Keratinocyte (primary cell): ENCODE data around the gene MEG3. TPM values are rescaled to one million over a fixed set of nuclear protein-coding genes. Genes with fewer than 3 reads are reported as not detected.

Experiments used
- DNase-seq: peaks from one replicate; pipeline ENCODE4 v3.0.0-alpha.2; 2011; ENCODE audit warnings: low read depth, missing footprints, low spot score
- FAIRE-seq: peaks from 2 replicates; lab custom pipeline; 2011; peaks lifted over from hg19 to GRCh38; lab: Jason Lieb, UNC
- H2AFZ ChIP-seq: 2 replicates; pipeline ENCODE4 v1.6.0; 2012; ENCODE audit warnings: low read length, control low read depth, inconsistent platforms; ENCODE audit not compliant: control insufficient read depth
- H3K27ac ChIP-seq: 2 replicates; pipeline ENCODE4 v1.5.1; 2011; ENCODE audit warnings: low read length; ENCODE audit not compliant: control insufficient read depth, insufficient read depth
- H3K27me3 ChIP-seq: 3 replicates; pipeline ENCODE4 v1.6.0; 2011; ENCODE audit warnings: low read length; ENCODE audit not compliant: control insufficient read depth, insufficient read depth; ENCODE audit errors: extremely low read depth
- H3K36me3 ChIP-seq, 2 experiments: 2 replicates in 1 of 2; 3 replicates in 1 of 2; pipeline ENCODE4 v1.5.1; 2011; ENCODE audit warnings: low read length in 2 of 2, mild to moderate bottlenecking in 1 of 2; ENCODE audit not compliant: control insufficient read depth in 2 of 2, insufficient read depth in 2 of 2; ENCODE audit errors: extremely low read depth in 1 of 2
- H3K4me1 ChIP-seq: 3 replicates; pipeline ENCODE4 v1.5.1; 2011; ENCODE audit warnings: low read length; ENCODE audit not compliant: control insufficient read depth, insufficient read depth; ENCODE audit errors: extremely low read depth
- H3K4me2 ChIP-seq: 3 replicates; pipeline ENCODE4 v1.6.0; 2011; ENCODE audit warnings: low read depth, low read length; ENCODE audit not compliant: control insufficient read depth, insufficient read depth; ENCODE audit errors: extremely low read depth
- H3K4me3 ChIP-seq, 3 experiments: fragments of 200-600 bp in 1 of 3; sonication (generic) in 1 of 3; 2 replicates in 2 of 3; 3 replicates in 1 of 3; pipeline ENCODE4 v1.5.1; 2011 to 2016; ENCODE audit warnings: low read length in 3 of 3, mild to moderate bottlenecking in 3 of 3, control low read depth in 2 of 3, inconsistent platforms in 1 of 3, low read depth in 1 of 3, mixed read lengths in 1 of 3, mixed run types in 1 of 3, moderate library complexity in 1 of 3; ENCODE audit not compliant: control insufficient read depth in 2 of 3, insufficient read depth in 2 of 3; ENCODE audit errors: extremely low read depth in 1 of 3
- H3K79me2 ChIP-seq: 2 replicates; pipeline ENCODE4 v1.6.0; 2012; ENCODE audit warnings: low read length; ENCODE audit not compliant: control insufficient read depth, insufficient read depth
- H3K9ac ChIP-seq: 3 replicates; pipeline ENCODE4 v1.6.0; 2011; ENCODE audit warnings: low read length; ENCODE audit not compliant: control insufficient read depth, insufficient read depth; ENCODE audit errors: extremely low read depth
- H3K9me1 ChIP-seq: 3 replicates; pipeline ENCODE4 v1.6.0; 2011; ENCODE audit warnings: low read length; ENCODE audit not compliant: control insufficient read depth, insufficient read depth; ENCODE audit errors: extremely low read depth
- H3K9me3 ChIP-seq: 2 replicates; pipeline ENCODE4 v1.5.1; 2012; ENCODE audit warnings: low read depth, low read length; ENCODE audit not compliant: control insufficient read depth
- H4K20me1 ChIP-seq: 3 replicates; pipeline ENCODE4 v1.6.0; 2011; ENCODE audit warnings: low read length; ENCODE audit not compliant: control insufficient read depth, insufficient read depth; ENCODE audit errors: extremely low read depth
- EZH2 ChIP-seq: IDR thresholded peaks from one replicate; pipeline ENCODE4 v1.6.1; 2012; ENCODE audit warnings: inconsistent platforms, mild to moderate bottlenecking, low read length, moderate library complexity
- dilution Hi-C: fragments of 300-500 bp; cut with MboI; formaldehyde crosslinking; loops from one replicate; pipeline ENCODE4 v1.7.0; 2020; ENCODE audit warnings: low sequenced_read_pairs; ENCODE audit not compliant: extremely low pct_ligation_motif_present
- polyA plus RNA-seq, 5 experiments: library from polyadenylated mRNA; depleted of rRNA in 3 of 5; stranded (reverse) in 3 of 5; stranded (forward) in 1 of 5; unstranded in 1 of 5; fragments of >200 nt; gene quantifications; 1 replicate in 1 of 5; 2 replicates in 3 of 5; 3 replicates in 1 of 5; pipeline versions ENCODE4 v1.2.1 to v1.2.3, GENCODE V29; 2011 to 2012; ENCODE audit warnings: missing spikeins in 2 of 5, low read depth in 1 of 5, low replicate concordance in 1 of 5
- small RNA-seq, 3 experiments: library from RNA; depleted of rRNA; stranded (forward); fragments of <200 nt; gene quantifications; one replicate each; pipeline ENCODE3, GENCODE V24; 2012; ENCODE audit warnings: low read depth in 3 of 3, low replicate concordance in 1 of 3; ENCODE audit not compliant: insufficient read length in 3 of 3
- TF ChIP-seq, protein P1 (sequence below), 3 experiments: IDR thresholded peaks in 1 of 3; conservative IDR thresholded peaks in 1 of 3; optimal IDR thresholded peaks in 1 of 3; 2 replicates in 2 of 3; 3 replicates in 1 of 3; pipeline versions ENCODE3 to v1.5.1; 2011; ENCODE audit warnings: low read length in 3 of 3, mild to moderate bottlenecking in 3 of 3, moderate library complexity in 2 of 3, control low read depth in 1 of 3, inconsistent platforms in 1 of 3; ENCODE audit not compliant: insufficient read depth in 2 of 3; ENCODE audit errors: extremely low read depth in 1 of 3

The MEG3 gene
- polyA plus RNA-seq, 1 donor (not counting 4 experiments of a cell fraction or from before 2014, with no cell fraction given): 5.6 TPM

DNA sequence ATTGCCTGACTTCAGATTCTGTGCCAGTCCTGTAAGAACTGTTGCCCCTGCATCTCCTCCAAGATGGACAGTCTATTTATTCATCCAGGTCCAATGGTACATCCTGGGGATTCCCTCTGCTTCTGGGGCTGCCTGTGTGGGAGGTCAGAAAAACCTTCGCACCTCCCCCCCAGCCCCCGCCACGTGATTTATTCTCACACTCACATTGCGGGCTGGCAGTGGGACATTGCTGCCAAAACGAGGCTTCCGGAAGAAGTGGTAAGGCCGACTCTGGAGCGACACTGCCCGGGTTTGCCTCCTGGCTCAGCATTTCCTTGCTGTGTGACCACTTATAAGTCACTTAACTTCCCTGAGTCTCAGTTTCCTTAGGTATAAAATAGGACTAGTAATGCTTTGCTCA, 83.5 kb downstream of the MEG3 start:
- no peaks in the 10 kb centered on the region for H3K79me2 ChIP-seq
- H3K9me1 ChIP-seq: no peaks in the 10 kb centered on the region
- H4K20me1 ChIP-seq: no peaks in the 10 kb centered on the region
- H3K4me2 ChIP-seq: no peak overlapping the region
- DNase-seq: no peak
- no peak overlapping the region for H3K4me3 ChIP-seq
- TF ChIP-seq EZH2: no peak
- TF ChIP-seq, protein P1, sequence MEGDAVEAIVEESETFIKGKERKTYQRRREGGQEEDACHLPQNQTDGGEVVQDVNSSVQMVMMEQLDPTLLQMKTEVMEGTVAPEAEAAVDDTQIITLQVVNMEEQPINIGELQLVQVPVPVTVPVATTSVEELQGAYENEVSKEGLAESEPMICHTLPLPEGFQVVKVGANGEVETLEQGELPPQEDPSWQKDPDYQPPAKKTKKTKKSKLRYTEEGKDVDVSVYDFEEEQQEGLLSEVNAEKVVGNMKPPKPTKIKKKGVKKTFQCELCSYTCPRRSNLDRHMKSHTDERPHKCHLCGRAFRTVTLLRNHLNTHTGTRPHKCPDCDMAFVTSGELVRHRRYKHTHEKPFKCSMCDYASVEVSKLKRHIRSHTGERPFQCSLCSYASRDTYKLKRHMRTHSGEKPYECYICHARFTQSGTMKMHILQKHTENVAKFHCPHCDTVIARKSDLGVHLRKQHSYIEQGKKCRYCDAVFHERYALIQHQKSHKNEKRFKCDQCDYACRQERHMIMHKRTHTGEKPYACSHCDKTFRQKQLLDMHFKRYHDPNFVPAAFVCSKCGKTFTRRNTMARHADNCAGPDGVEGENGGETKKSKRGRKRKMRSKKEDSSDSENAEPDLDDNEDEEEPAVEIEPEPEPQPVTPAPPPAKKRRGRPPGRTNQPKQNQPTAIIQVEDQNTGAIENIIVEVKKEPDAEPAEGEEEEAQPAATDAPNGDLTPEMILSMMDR (optimal IDR thresholded peaks at IDR 0.05 in 1 of 3, IDR thresholded peaks at IDR 0.05 in 1 of 3, conservative IDR thresholded peaks at IDR 0.05 in 1 of 3; ENCODE audit: extremely low read depth in 1 of 3, insufficient read depth in 2 of 3, low read length in 3 of 3): no peak
- no peak overlapping the region for H3K9ac ChIP-seq
- peaks cover 12% of the 10 kb centered on the region for H3K27me3 ChIP-seq
- no peaks in the 10 kb centered on the region for H3K36me3 ChIP-seq
- H3K27ac ChIP-seq: no peak overlapping the region
- no peaks in the 10 kb centered on the region for H3K9me3 ChIP-seq
- no peak for FAIRE-seq
- dilution Hi-C loops: no loop called here
- no peaks in the 10 kb centered on the region for H3K4me1 ChIP-seq
- H2AFZ ChIP-seq: no peak overlapping the region

Small RNA genes within 50 kb of the gene (small RNA-seq; reads per million reads assigned to genes)
- gene AL117190.3: 0 reads per million in 3 experiments
- 0 reads per million in 3 experiments for gene MIR127
- 0 reads per million in 3 experiments for gene MIR136
- gene MIR2392: 0 reads per million in 3 experiments
- gene MIR337: 0.07 to 7.0 (median 0.50) reads per million in 3 experiments
- 0 reads per million in 3 experiments for gene MIR431
- 0 reads per million in 3 experiments for gene MIR432
- 0 reads per million in 3 experiments for gene MIR433
- 2.3 to 63.0 (median 26.4) reads per million in 3 experiments for gene MIR493
- gene RF01928: 0 reads per million in 3 experiments
- 0 reads per million in 3 experiments for gene RF02145
- 0 to 0.27 (median 0) reads per million in 3 experiments for gene SNORD112

Other genes starting within 250 kb of the MEG3 start
- gene BEGAIN, start 238.7 kb upstream of the MEG3 start, polyA plus RNA-seq: 0.25 to 0.41 TPM (median 0.28 TPM) in 3 replicates
- gene DLK1, start 99.2 kb upstream of the MEG3 start, polyA plus RNA-seq: not detected in 3 replicates
- not detected in 3 replicates for gene RTL1, start 77.6 kb downstream of the MEG3 start, polyA plus RNA-seq